Heart right ventricle (tissue), 16 donors: Measurements from ENCODE around the gene SARS1. TPM values are rescaled to one million over a fixed set of nuclear protein-coding genes. Genes with fewer than 3 reads are reported as not detected.

Source experiments
- ATAC-seq, 8 donors: fragments of 200-7000 bp; cut with Tn5 transposase; one replicate each; pipeline ENCODE4 v1.9.1; 2020; ENCODE audit warnings: mild to moderate bottlenecking in 8 of 8, moderate library complexity in 8 of 8, moderate number of reproducible peaks in 1 of 8
- DNase-seq, 2 donors: peaks; one replicate each; pipeline ENCODE4 v3.0.0-alpha.2; 2020
- H3K27ac ChIP-seq, 10 donors: fragments of 200-600 bp; sonication (generic) in 2 of 10; one replicate each; pipeline versions ENCODE4 v1.5.0 to v1.8.0; 2020 to 2022; ENCODE audit warnings: mild to moderate bottlenecking in 3 of 10
- H3K27me3 ChIP-seq, 7 donors: fragments of 200-600 bp; one replicate each; pipeline ENCODE4 v1.8.0; 2021 to 2022; ENCODE audit warnings: mild to moderate bottlenecking in 2 of 7
- H3K36me3 ChIP-seq, 9 donors: fragments of 200-600 bp; sonication (generic) in 1 of 9; one replicate each; pipeline versions ENCODE4 v1.5.0 to v1.8.0; 2020 to 2022; ENCODE audit warnings: mild to moderate bottlenecking in 2 of 9
- H3K4me1 ChIP-seq, 9 donors: fragments of 200-600 bp; sonication (generic) in 1 of 9; one replicate each; pipeline versions ENCODE4 v1.5.0 to v1.8.0; 2020 to 2022; ENCODE audit warnings: mild to moderate bottlenecking in 4 of 9
- H3K4me3 ChIP-seq, 10 donors: fragments of 200-600 bp; sonication (generic) in 2 of 10; one replicate each; pipeline versions ENCODE4 v1.5.0 to v1.8.0; 2020 to 2022; ENCODE audit warnings: mild to moderate bottlenecking in 7 of 10, moderate library complexity in 2 of 10
- H3K9me3 ChIP-seq, 11 donors: fragments of 200-600 bp in 10 of 11; sonication (generic) in 2 of 11; one replicate each; pipeline versions ENCODE4 v1.5.0 to v1.8.0; 2013 to 2022; ENCODE audit warnings: mild to moderate bottlenecking in 2 of 11, control low read depth in 1 of 11, moderate library complexity in 1 of 11
- CTCF ChIP-seq, 9 donors: fragments of 200-600 bp; sonication (generic) in 2 of 9; IDR thresholded peaks; one replicate each; pipeline versions ENCODE4 v1.5.0 to v1.8.0; 2021 to 2022; ENCODE audit warnings: antibody characterized with exemption in 9 of 9, mild to moderate bottlenecking in 5 of 9, moderate library complexity in 1 of 9
- WGBS, 2 donors: extraction: QIAGEN DNeasy Blood & Tissue Kit; methylation state at CpG; one replicate each; pipeline ENCODE4 v1.1.7; 2013; ENCODE audit warnings: inconsistent platforms in 1 of 2; 5-methylcytosine and 5-hydroxymethylcytosine counted together
- intact Hi-C, 10 donors: fragments of 100-400 bp; cut with DNase I; formaldehyde crosslinking; loops; one replicate each; pipeline versions ENCODE4 v1.11.1 to v1.14.2; 2022
- polyA plus RNA-seq, 2 donors: library from polyadenylated mRNA; stranded (reverse); fragments of 200-250 nt; gene quantifications; one replicate each; pipeline ENCODE4 v1.2.3, GENCODE V29; 2013
- total RNA-seq, 10 donors: library from RNA; stranded (reverse); fragmentation: NEBNext Ultra II Directional in 3 of 10; extraction: Animal tissue kit (Norgen Biotek cat#: 25700) in 3 of 10; gene quantifications; one replicate each; pipeline versions ENCODE4 v1.2.1 to v1.2.4, GENCODE V29; 2021 to 2023
- donor health status: Arrhythmogenic right ventricular cardiomyopathy.
- donor health status: ischemic (EF 13 %, LVEDD 7.1; RV severe dilation, severe dysfunction).
- donor health status: healthy with polysubstance abuse.
- donor health status: DM: no; HTN: yes; CAD: no.
- donor health status: DM: no; HTN: no; CAD: no.
- donor health status: ischemic (EF 25% LVEDD 6.9; RV normal size, moderate dysfunction).
- donor health status: ischemic (EF 25% LVEDD 5.7; RV mildly dilated, moderate dysfunction).
- donor health status: healthy.
- donor health status: DM: yes; HTN: yes; CAD: no.
- donor health status: Ischemic cardiomyopathy.
- donor health status: ischemic (EF 35%, LVEDD 5.7; RV mildly dilated, moderate dysfunction).
- donor health status: nonischemic (EF 11% LVEDD 7.7; RV severe dilation, severe dysfunction).
- donor health status: DM: yes; HTN: yes; CAD: no.
- donor health status: PGD.
- donor health status: ischemic (EF 29% LVEDD 5.4; RV normal size, mild dysfunction).
- donor health status: nonischemic (EF 23%, LVEDD 6.1; RV moderate dilation, normal function).

The SARS1 gene
- total and polyA plus RNA-seq, 12 donors, result 38.3 to 153 (median 99.2) TPM

- TF ChIP-seq CTCF (IDR thresholded peaks at IDR 0.05), result no peak
- no peaks in the 10 kb centered on the region for H3K9me3 ChIP-seq
- 63 to 64% methylated on average over 5 of the region's 5 CpGs for WGBS, 2 donors
- H3K36me3 ChIP-seq, result peaks cover 0 to 17% (median 4%) of the 10 kb centered on the region in 9 donors
- intact Hi-C loops, result no loop called here
- no peak overlapping the region for H3K4me3 ChIP-seq
- H3K27ac ChIP-seq, result no peak overlapping the region
- ATAC-seq (no peak), DNase-seq (no peak)
- H3K27me3 ChIP-seq, result peaks cover 0 to 17% (median 4%) of the 10 kb centered on the region in 7 donors
- H3K4me1 ChIP-seq, result peaks cover 8 to 30% (median 21%) of the 10 kb centered on the region in 9 donors
These were observed 29.5 kb downstream of the SARS1 start for GRCh38 chr1:109243221-109243620.

GRCh38 chr1:109243860-109244552, 30.3 kb downstream of the SARS1 start:
- Histone ChIP-seq H3K9me3 (no peaks in the 10 kb centered on the region), H3K27me3 (peaks cover 0 to 25% (median 7%) of the 10 kb centered on the region in 7 donors), H3K36me3 (peaks cover 0 to 9% (median 0%) of the 10 kb centered on the region in 9 donors), H3K27ac (no peak overlapping the region), H3K4me3 (no peak overlapping the region), H3K4me1 (peaks cover 8 to 36% (median 24%) of the 10 kb centered on the region in 9 donors)
- ATAC-seq (no peak), DNase-seq (no peak)
- TF ChIP-seq CTCF (IDR thresholded peaks at IDR 0.05), result no peak
- 85 to 87% methylated on average over 8 of the region's 8 CpGs for WGBS, 2 donors
- intact Hi-C loops, result no loop called here

- Histone ChIP-seq H3K4me3 (no peak overlapping the region), H3K36me3 (no peaks in the 10 kb centered on the region), H3K9me3 (no peaks in the 10 kb centered on the region), H3K4me1 (peaks cover 2 to 25% (median 18%) of the 10 kb centered on the region in 9 donors), H3K27ac (no peak overlapping the region), H3K27me3 (peaks cover 0 to 36% (median 9%) of the 10 kb centered on the region in 7 donors)
- DNase-seq (no peak), ATAC-seq (no peak)
- no peak for TF ChIP-seq CTCF (IDR thresholded peaks at IDR 0.05)
- WGBS, 2 donors, result 87 to 92% methylated on average over 7 of the region's 7 CpGs
- intact Hi-C loops, result no loop called here
These were observed 32.4 kb downstream of the SARS1 start for GRCh38 chr1:109246141-109246551.

- no peak for DNase-seq
- WGBS, 2 donors, result 87 to 91% methylated on average over 8 of the region's 8 CpGs
These were observed 34.0 kb downstream of the SARS1 start for GRCh38 chr1:109247401-109248365.

More at GRCh38 chr1:109247401-109248365, 34.0 kb downstream of the SARS1 start:
- TF ChIP-seq CTCF (IDR thresholded peaks at IDR 0.05), result no peak
- intact Hi-C loops, result no loop called here
- H3K27me3 ChIP-seq, result peaks cover 0 to 27% (median 9%) of the 10 kb centered on the region in 7 donors
- H3K9me3 ChIP-seq, result no peaks in the 10 kb centered on the region
- ATAC-seq, result no peak
- no peak overlapping the region for H3K27ac ChIP-seq
- peaks cover 0 to 13% (median 5%) of the 10 kb centered on the region in 9 donors for H3K4me1 ChIP-seq
- H3K4me3 ChIP-seq, result no peak overlapping the region
- no peaks in the 10 kb centered on the region for H3K36me3 ChIP-seq
